Measurements from ENCODE around the gene DGKQ.

The DGKQ gene

DNA sequence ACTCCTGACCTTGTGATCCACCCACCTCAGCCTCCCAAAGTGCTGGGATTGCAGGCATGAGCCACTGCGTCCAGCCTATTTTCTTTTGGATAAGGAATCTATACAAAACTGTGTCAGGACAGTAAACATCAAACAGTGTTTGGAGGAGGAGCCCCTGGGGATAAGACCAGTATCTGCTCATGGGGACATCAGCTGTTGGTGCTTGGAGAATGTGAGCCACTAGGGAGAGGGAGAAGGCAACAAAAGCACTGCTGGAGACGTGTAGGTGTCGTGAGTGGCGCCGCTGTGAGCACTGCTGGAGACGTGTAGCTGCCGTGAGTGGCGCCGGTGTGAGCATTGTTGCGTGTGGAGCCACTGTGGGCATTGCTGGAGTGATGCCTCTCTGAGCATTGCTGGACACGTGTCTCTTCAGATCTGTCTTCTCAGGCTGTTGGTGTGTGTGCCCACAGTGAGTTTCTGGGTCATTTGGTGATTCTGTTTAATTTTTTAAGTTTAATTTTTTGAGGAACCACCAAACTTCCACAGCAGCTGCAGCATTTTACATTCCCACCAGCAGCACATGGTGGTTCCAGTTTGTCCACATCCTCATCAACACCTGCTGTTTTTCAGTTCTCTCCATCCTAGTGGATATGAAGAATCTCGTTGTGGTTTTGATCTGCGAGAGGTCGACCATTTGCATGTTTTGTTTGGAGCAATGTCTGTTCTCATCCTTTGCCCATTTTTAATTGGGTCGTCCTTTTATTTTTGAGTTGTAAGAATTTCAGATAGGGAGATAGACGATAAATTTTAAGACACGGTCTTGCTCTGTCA lies 19.0 kb downstream of the DGKQ start:
- Histone ChIP-seq H3K9ac (ENCODE audit: low read depth, low read length) (no peak overlapping the region), H3K4me1 (ENCODE audit: insufficient read depth, low read length) (no peaks in the 10 kb centered on the region), H3K9me3 (ENCODE audit: insufficient read depth, low read depth, low read length) (no peaks in the 10 kb centered on the region), H3K36me3 (ENCODE audit: insufficient read depth, low read length) (no peaks in the 10 kb centered on the region), H3K4me3 (ENCODE audit: low read length) (no peak overlapping the region), H3K27me3 (ENCODE audit: insufficient read depth, low read length) (no peaks in the 10 kb centered on the region), H3K27ac (ENCODE audit: low read depth, low read length) (no peak overlapping the region)
- 93% methylated on average over 17 of the region's 17 CpGs for WGBS

DNA sequence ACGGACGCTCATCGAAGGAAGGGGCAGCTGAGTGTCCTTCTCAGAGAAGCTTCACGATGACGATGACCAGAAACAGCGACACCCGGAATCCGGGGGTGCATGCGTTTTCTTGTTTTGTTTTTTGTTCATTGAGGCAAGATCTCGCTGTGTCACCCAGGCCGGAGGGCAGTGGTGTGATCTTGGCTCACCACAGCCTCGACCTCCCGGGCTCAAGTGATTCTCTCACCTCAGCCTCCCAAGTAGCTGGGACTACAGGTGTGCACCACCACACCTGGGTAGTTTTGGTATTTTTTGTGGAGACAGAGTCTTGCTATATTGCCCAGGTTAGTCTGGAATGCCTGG lies 19.8 kb downstream of the DGKQ start:
- Histone ChIP-seq H3K9ac (ENCODE audit: low read depth, low read length) (no peak overlapping the region), H3K4me1 (ENCODE audit: insufficient read depth, low read length) (no peaks in the 10 kb centered on the region), H3K36me3 (ENCODE audit: insufficient read depth, low read length) (no peaks in the 10 kb centered on the region), H3K9me3 (ENCODE audit: insufficient read depth, low read depth, low read length) (no peaks in the 10 kb centered on the region), H3K27ac (ENCODE audit: low read depth, low read length) (no peak overlapping the region), H3K4me3 (ENCODE audit: low read length) (no peak overlapping the region), H3K27me3 (ENCODE audit: insufficient read depth, low read length) (no peaks in the 10 kb centered on the region)
- whole genome bisulfite sequencing = 94% methylated on average over 13 of the region's 13 CpGs

DNA sequence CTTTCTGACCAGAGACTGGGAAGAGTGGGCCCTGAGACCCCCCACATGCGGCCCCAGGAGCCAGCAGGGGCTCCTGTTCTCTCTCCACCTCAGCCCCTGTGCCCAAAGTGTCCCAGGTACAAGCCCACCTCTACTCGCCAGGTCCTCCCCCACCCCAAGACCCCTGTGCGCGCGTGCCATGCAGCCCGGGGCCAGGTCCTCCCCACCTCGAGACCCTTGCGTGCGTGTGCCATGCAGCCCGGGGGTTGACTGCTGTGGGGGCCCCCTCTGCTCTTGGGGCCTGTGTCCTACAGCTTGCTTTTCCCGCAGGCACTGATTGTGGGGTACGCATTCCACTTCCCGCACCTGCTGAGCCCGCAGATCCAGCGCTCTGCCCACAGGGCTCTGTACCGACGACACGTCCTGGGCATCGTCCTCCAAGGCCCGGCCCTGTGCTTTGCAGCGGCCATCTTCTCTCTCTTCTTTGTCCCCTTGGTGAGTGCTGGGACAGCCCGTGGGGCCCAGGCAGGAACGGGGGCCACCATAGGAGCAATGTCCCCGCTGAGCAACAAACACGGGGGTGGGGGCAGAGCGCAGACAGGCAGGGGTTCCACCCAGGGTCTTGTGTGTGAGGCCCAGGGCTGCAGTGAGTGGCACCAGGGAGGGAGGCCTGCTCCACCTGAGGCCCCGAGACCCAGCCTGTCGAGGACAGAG lies 20.3 kb downstream of the DGKQ start:
- Histone ChIP-seq H3K9ac (ENCODE audit: low read depth, low read length) (no peak overlapping the region), H3K9me3 (ENCODE audit: insufficient read depth, low read depth, low read length) (no peaks in the 10 kb centered on the region), H3K4me3 (ENCODE audit: low read length) (no peak overlapping the region), H3K27me3 (ENCODE audit: insufficient read depth, low read length) (no peaks in the 10 kb centered on the region), H3K36me3 (ENCODE audit: insufficient read depth, low read length) (no peaks in the 10 kb centered on the region), H3K4me1 (ENCODE audit: insufficient read depth, low read length) (no peaks in the 10 kb centered on the region), H3K27ac (ENCODE audit: low read depth, low read length) (no peak overlapping the region)
- 96% methylated on average over 28 of the region's 28 CpGs for WGBS

DNA sequence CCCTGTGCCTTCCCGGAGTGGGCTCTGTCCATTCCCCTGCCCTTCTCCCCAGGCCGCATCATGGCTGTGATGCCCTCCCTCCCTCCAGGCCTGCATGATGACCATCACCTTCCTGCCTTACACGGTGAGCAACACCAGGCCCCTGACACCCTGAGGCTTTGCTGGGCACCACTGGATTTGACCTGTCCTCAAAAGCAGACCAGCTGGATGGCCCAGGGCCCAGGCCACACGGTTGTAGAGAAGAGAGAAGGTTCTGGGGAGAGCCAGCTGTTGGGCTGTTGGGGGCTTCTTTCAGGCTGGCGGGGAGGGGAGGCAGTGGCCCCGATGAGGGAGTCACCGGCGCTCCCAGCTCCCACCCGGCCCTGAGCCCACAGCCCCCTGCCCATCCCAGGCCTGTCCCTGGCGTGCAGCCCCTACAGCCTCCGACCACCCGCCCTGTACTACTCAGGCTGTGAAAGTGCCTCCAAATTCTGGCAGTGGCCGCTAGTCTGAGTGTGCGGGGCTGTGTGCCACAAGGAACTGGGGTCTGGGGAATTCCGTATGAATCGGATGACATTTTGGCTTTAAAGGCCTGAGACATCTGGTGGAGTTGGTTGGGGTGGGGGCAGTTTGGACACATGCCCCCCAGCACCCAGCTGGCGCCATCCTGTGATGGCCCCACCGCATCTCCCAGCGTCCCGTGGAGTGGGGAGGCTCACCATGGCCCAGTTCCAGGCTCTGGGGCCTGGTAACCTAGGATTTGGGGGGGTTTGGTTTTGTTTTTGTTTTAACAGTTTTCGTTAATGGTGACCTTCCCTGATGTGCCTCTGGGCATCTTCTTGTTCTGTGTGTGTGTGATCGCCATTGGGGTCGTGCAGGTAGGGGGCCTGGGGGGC lies 21.5 kb downstream of the DGKQ start:
- Histone ChIP-seq H3K36me3 (ENCODE audit: insufficient read depth, low read length) (no peaks in the 10 kb centered on the region), H3K4me1 (ENCODE audit: insufficient read depth, low read length) (no peaks in the 10 kb centered on the region), H3K27ac (ENCODE audit: low read depth, low read length) (no peak overlapping the region), H3K27me3 (ENCODE audit: insufficient read depth, low read length) (no peaks in the 10 kb centered on the region), H3K4me3 (ENCODE audit: low read length) (no peak overlapping the region), H3K9ac (ENCODE audit: low read depth, low read length) (no peak overlapping the region), H3K9me3 (ENCODE audit: insufficient read depth, low read depth, low read length) (no peaks in the 10 kb centered on the region)
- WGBS = 91% methylated on average over 23 of the region's 23 CpGs

DNA sequence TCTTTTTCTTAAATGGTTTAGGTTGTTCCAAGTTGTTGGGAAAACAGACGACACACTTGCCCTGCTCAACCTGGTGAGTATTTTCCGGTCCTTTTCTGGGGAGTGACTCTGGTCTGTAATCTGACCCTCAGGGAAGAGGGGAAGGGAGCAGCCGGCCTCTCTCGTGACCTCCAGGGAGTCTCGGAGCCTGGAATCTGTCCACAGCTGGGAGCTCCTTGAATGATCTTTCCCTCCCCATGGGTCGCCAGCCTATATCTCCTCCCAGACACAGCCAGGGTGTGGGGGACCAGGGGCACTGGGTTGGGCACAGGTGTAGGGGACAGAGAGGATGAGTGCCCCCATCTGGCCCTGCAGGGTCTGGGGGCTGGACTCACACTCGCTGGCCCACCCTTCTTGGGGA lies 22.2 kb downstream of the DGKQ start:
- Histone ChIP-seq H3K27me3 (ENCODE audit: insufficient read depth, low read length) (no peaks in the 10 kb centered on the region), H3K4me1 (ENCODE audit: insufficient read depth, low read length) (no peaks in the 10 kb centered on the region), H3K9ac (ENCODE audit: low read depth, low read length) (no peak overlapping the region; the same call in 1 of the 2 replicates), H3K36me3 (ENCODE audit: insufficient read depth, low read length) (no peaks in the 10 kb centered on the region), H3K4me3 (ENCODE audit: low read length) (no peak overlapping the region), H3K27ac (ENCODE audit: low read depth, low read length) (no peak overlapping the region), H3K9me3 (ENCODE audit: insufficient read depth, low read depth, low read length) (no peaks in the 10 kb centered on the region)
- 74% methylated on average over 7 of the region's 7 CpGs for WGBS

DNA sequence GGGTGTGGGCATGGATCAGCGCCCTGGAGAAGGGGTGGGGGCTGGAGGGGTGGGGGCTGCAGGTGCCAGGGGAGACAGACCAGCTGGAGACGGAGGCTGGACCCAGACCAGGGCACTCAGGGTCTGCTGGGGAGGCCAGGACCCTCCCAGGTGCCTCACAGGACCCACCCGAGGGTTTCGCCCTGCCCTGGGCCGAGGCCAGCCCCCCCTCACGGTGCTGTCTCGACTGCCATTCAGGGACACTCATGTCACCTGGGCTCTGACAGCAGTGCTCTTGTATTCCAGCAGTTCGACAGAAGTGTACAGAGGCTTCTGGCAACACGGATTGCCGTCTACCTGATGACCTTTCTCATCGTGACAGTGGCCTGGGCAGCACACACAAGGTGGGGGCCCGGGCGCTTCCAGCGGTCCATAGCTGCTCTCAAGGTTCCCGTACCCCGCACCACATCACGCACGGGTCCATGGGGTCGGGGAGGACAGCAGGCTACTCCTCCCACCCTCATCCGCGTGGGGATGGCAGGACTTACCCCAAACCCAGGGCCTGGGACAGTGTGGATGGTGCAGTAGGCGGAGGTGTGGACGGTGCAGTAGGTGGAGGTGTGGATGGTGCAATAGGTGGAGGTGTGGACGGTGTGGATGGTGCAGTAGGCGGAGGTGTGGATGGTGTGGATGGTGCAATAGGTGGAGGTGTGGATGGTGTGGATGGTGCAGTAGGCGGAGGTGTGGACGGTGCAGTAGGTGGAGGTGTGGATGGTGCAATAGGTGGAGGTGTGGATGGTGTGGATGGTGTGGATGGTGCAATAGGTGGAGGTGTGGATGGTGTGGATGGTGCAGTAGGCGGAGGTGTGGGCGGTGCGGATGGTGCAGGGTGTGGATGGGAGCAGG lies 23.0 kb downstream of the DGKQ start:
- Histone ChIP-seq H3K9ac (ENCODE audit: low read depth, low read length) (no peak overlapping the region), H3K36me3 (ENCODE audit: insufficient read depth, low read length) (no peaks in the 10 kb centered on the region), H3K27me3 (ENCODE audit: insufficient read depth, low read length) (peaks cover 2% of the 10 kb centered on the region; the same call in 1 of the 2 replicates), H3K4me1 (ENCODE audit: insufficient read depth, low read length) (peaks cover 7% of the 10 kb centered on the region; the same call in 1 of the 2 replicates), H3K4me3 (ENCODE audit: low read length) (no peak overlapping the region), H3K27ac (ENCODE audit: low read depth, low read length) (no peak overlapping the region), H3K9me3 (ENCODE audit: insufficient read depth, low read depth, low read length) (no peaks in the 10 kb centered on the region)
- WGBS = 94% methylated on average over 30 of the region's 30 CpGs

DNA sequence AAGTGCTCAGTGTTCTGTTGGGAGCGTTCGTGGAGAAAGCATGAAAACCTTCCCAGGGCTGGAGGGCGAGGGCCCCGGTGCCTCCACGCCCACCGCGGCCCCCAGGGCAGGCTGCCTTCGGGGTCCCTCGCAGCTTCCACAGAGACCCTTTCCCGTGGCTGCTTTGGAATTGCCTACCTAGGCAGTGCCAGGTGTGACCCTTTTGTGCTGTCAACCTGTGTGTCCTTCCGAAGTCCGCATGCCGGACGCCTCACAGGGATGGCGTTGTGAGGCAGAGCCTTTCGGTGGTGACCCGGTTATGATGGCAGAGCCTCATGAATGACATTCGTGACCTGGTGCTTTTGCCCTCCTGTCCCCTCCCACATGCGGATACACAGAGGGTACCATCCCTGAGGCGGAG lies 23.7 kb downstream of the DGKQ start:
- Histone ChIP-seq H3K4me1 (ENCODE audit: insufficient read depth, low read length) (peaks cover 10% of the 10 kb centered on the region; the same call in 1 of the 2 replicates), H3K27ac (ENCODE audit: low read depth, low read length) (no peak overlapping the region), H3K36me3 (ENCODE audit: insufficient read depth, low read length) (no peaks in the 10 kb centered on the region), H3K27me3 (ENCODE audit: insufficient read depth, low read length) (peaks cover 2% of the 10 kb centered on the region; the same call in 1 of the 2 replicates), H3K9ac (ENCODE audit: low read depth, low read length) (no peak overlapping the region), H3K4me3 (ENCODE audit: low read length) (no peak overlapping the region), H3K9me3 (ENCODE audit: insufficient read depth, low read depth, low read length) (no peaks in the 10 kb centered on the region)
- WGBS = 91% methylated on average over 20 of the region's 20 CpGs

DNA sequence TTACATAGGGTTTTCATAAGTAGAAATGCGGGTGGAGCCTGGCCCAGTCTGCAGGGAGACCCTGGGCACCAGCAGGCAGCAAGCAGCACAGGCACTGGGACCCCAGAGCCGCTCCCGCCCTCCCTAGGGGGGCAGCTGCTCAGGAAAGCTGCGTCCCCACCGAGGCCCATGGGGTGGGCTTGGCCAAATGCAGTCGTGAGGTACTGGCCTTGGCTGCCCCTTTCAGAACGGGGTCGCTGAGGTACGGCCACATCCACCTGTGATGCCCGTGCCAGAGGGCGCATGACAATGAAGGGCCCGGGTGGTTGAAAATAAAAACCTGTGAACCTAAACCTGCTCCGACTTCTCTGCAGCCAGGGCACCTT lies 24.5 kb downstream of the DGKQ start:
- 87% methylated on average over 13 of the region's 13 CpGs for WGBS
- H3K27ac ChIP-seq (ENCODE audit: low read depth, low read length) = no peak overlapping the region
- no peak overlapping the region for H3K9ac ChIP-seq (ENCODE audit: low read depth, low read length)

DNA sequence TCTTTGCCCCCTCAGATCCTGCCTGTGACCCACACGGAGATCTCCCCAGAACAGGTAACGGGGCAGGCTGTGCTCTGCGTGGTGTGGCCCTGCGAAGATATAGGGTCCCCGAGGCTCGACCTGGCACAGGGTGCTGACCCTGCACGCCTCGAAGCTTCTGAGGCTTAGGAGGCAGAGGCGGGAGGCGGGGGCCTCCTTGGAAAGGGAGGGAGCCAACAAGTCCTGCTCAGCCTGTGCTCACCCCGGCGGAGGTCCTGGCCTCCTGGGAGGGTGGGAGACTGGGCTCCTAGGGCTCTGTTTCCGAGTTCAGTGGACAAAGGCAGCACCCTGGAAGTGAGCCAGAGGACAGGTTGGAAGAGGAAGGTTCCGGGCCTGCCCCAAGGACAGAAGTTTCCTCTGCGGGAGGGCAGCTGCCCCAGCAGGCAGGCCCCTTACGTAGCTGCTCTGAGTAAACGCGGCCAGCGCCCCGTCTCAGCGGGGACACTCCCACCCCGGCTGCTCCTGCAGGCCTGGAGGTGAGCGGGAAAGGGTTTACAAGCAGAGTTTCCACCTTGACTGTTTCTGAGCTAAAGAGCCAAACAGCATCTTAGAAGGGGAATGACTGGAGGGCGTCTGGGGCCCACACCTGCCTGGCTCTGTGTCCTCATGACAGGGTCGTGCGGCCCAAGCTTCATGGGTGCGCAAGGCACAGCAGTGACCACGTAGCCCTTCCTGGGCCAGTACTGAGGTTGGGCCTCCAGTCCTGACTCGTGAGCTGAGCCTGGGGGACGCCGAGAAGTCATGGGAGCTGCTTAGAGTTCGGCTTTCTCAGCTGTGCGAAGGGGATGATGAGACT lies 25.1 kb downstream of the DGKQ start:
- Histone ChIP-seq H3K4me3 (ENCODE audit: low read length) (no peak overlapping the region), H3K9me3 (ENCODE audit: insufficient read depth, low read depth, low read length) (no peaks in the 10 kb centered on the region), H3K27me3 (ENCODE audit: insufficient read depth, low read length) (peaks cover 2% of the 10 kb centered on the region; the same call in 1 of the 2 replicates), H3K4me1 (ENCODE audit: insufficient read depth, low read length) (peaks cover 10% of the 10 kb centered on the region; the same call in 1 of the 2 replicates), H3K9ac (ENCODE audit: low read depth, low read length) (no peak overlapping the region), H3K36me3 (ENCODE audit: insufficient read depth, low read length) (no peaks in the 10 kb centered on the region), H3K27ac (ENCODE audit: low read depth, low read length) (no peak overlapping the region)
- WGBS = 84% methylated on average over 33 of the region's 33 CpGs

More for the DNA sequence above, 24.5 kb downstream of the DGKQ start:
- Histone ChIP-seq H3K27me3 (ENCODE audit: insufficient read depth, low read length) (peaks cover 2% of the 10 kb centered on the region; the same call in 1 of the 2 replicates), H3K4me1 (ENCODE audit: insufficient read depth, low read length) (peaks cover 10% of the 10 kb centered on the region; the same call in 1 of the 2 replicates), H3K9me3 (ENCODE audit: insufficient read depth, low read depth, low read length) (no peaks in the 10 kb centered on the region), H3K4me3 (ENCODE audit: low read length) (no peak overlapping the region), H3K36me3 (ENCODE audit: insufficient read depth, low read length) (no peaks in the 10 kb centered on the region)
